ENCODE data around the gene ADM2.

The ADM2 gene

GRCh38 chr22:50444663-50445062, 36.7 kb upstream of the ADM2 start:
- Histone ChIP-seq H3K27ac (no peak overlapping the region; the same call in 1 of the 2 replicates), H3K27me3 (ENCODE audit: insufficient read depth, low read depth, severe bottlenecking) (no peaks in the 10 kb centered on the region), H3K36me3 (peaks cover 74% of the 10 kb centered on the region), H3K4me3 (ENCODE audit: low read depth, low read length) (no peak overlapping the region), H3K9me3 (ENCODE audit: severe bottlenecking) (no peaks in the 10 kb centered on the region)
- DNase-seq, result no peak
- no peak for TF ChIP-seq CTCF (IDR thresholded peaks at IDR 0.05; ENCODE audit: low read depth, low read length)

- no peak for TF ChIP-seq CTCF (IDR thresholded peaks at IDR 0.05; ENCODE audit: low read depth, low read length)
- Histone ChIP-seq H3K36me3 (peaks cover 73% of the 10 kb centered on the region), H3K9me3 (ENCODE audit: severe bottlenecking) (no peaks in the 10 kb centered on the region), H3K4me3 (ENCODE audit: low read depth, low read length) (no peak overlapping the region), H3K27me3 (ENCODE audit: insufficient read depth, low read depth, severe bottlenecking) (no peaks in the 10 kb centered on the region), H3K27ac (peak overlapping the region; percentile 29; the same call in 1 of the 2 replicates)
- no peak for DNase-seq
Measured at GRCh38 chr22:50445071-50445879, 36.1 kb upstream of the ADM2 start.

- no peak for TF ChIP-seq CTCF (IDR thresholded peaks at IDR 0.05; ENCODE audit: low read depth, low read length)
- Histone ChIP-seq H3K27ac (no peak overlapping the region), H3K27me3 (ENCODE audit: insufficient read depth, low read depth, severe bottlenecking) (no peaks in the 10 kb centered on the region), H3K36me3 (peaks cover 68% of the 10 kb centered on the region), H3K9me3 (ENCODE audit: severe bottlenecking) (no peaks in the 10 kb centered on the region), H3K4me3 (ENCODE audit: low read depth, low read length) (no peak overlapping the region)
- DNase-seq, result no peak
Measured at GRCh38 chr22:50445880-50446707, 35.2 kb upstream of the ADM2 start.

GRCh38 chr22:50446708-50447575, 34.4 kb upstream of the ADM2 start:
- H3K4me3 ChIP-seq (ENCODE audit: low read depth, low read length), result no peak overlapping the region
- peaks cover 66% of the 10 kb centered on the region for H3K36me3 ChIP-seq
- no peaks in the 10 kb centered on the region for H3K9me3 ChIP-seq (ENCODE audit: severe bottlenecking)
- H3K27ac ChIP-seq, result no peak overlapping the region
- DNase-seq, result no peak
- H3K27me3 ChIP-seq (ENCODE audit: insufficient read depth, low read depth, severe bottlenecking), result no peaks in the 10 kb centered on the region
- no peak for TF ChIP-seq CTCF (IDR thresholded peaks at IDR 0.05; ENCODE audit: low read depth, low read length)
